GM23338 (cell line): ENCODE data around the gene FARS2. TPM values are rescaled to one million over a fixed set of nuclear protein-coding genes. Genes with fewer than 3 reads are reported as not detected.

Experiments
- ATAC-seq: fragments of 200-7000 bp; cut with Tn5 transposase; 3 replicates; pipeline ENCODE4 v1.9.1; 2020
- DNase-seq: peaks from one replicate; pipeline ENCODE4 v3.0.0-alpha.2; 2015; ENCODE audit warnings: low spot score
- H2AFZ ChIP-seq: fragments of 200-600 bp; sonication (generic); 2 replicates; pipeline ENCODE4 v1.8.0; 2016; ENCODE audit warnings: antibody characterized with exemption, mild to moderate bottlenecking, moderate library complexity
- H3F3A ChIP-seq: fragments of 200-600 bp; sonication (generic); replicated peaks from 2 replicates; pipeline ENCODE4 v1.8.0; 2017; ENCODE audit warnings: antibody characterized with exemption, mixed run types, low read depth
- H3K27ac ChIP-seq: fragments of 200-600 bp; sonication (generic); 2 replicates; pipeline ENCODE4 v1.6.1; 2016; ENCODE audit warnings: low read depth
- H3K27me3 ChIP-seq: fragments of 200-600 bp; sonication (generic); 2 replicates; pipeline ENCODE4 v1.8.0; 2016; ENCODE audit warnings: mild to moderate bottlenecking, mixed run types, moderate library complexity; ENCODE audit not compliant: insufficient read depth
- H3K36me3 ChIP-seq: fragments of 200-600 bp; sonication (generic); 2 replicates; pipeline ENCODE4 v1.8.0; 2016; ENCODE audit warnings: mild to moderate bottlenecking; ENCODE audit not compliant: insufficient read depth
- H3K4me1 ChIP-seq: fragments of 200-600 bp; sonication (generic); 2 replicates; pipeline ENCODE4 v1.8.0; 2016; ENCODE audit warnings: mild to moderate bottlenecking, moderate library complexity; ENCODE audit not compliant: insufficient read depth
- H3K4me2 ChIP-seq: fragments of 200-600 bp; sonication (generic); 2 replicates; pipeline ENCODE4 v1.7.1; 2017; ENCODE audit warnings: mixed run types
- H3K4me3 ChIP-seq: fragments of 200-600 bp; sonication (generic); 2 replicates; pipeline ENCODE4 v1.6.1; 2016; ENCODE audit warnings: mixed run types
- H3K79me2 ChIP-seq: fragments of 200-600 bp; sonication (generic); replicated peaks from 2 replicates; pipeline ENCODE4 v1.8.0; 2017; ENCODE audit warnings: mild to moderate bottlenecking; ENCODE audit not compliant: insufficient read depth
- H3K9me2 ChIP-seq: fragments of 200-600 bp; sonication (generic); 2 replicates; pipeline ENCODE4 v1.8.0; 2017; ENCODE audit not compliant: insufficient read depth
- H4K20me1 ChIP-seq: fragments of 200-600 bp; sonication (generic); replicated peaks from 2 replicates; pipeline ENCODE4 v1.8.0; 2017; ENCODE audit warnings: mild to moderate bottlenecking; ENCODE audit not compliant: insufficient read depth
- H3K27ac Mint-ChIP-seq: 2 replicates; pipeline ENCODE4 v1.8.0; 2020; ENCODE audit warnings: inconsistent platforms, mild to moderate bottlenecking, moderate library complexity, mixed read lengths
- H3K27me3 Mint-ChIP-seq: 3 replicates; pipeline ENCODE4 v1.8.0; 2022; ENCODE audit warnings: low read depth, mild to moderate bottlenecking, moderate library complexity, mixed read lengths, inconsistent platforms; ENCODE audit not compliant: insufficient read depth, poor library complexity
- H3K36me3 Mint-ChIP-seq: 3 replicates; pipeline ENCODE4 v1.8.0; 2021; ENCODE audit warnings: low read depth, mild to moderate bottlenecking, inconsistent platforms, moderate library complexity, mixed read lengths
- H3K4me1 Mint-ChIP-seq: 3 replicates; pipeline ENCODE4 v1.8.0; 2020; ENCODE audit warnings: mild to moderate bottlenecking, inconsistent platforms, mixed read lengths
- H3K4me3 Mint-ChIP-seq: 3 replicates; pipeline ENCODE4 v1.8.0; 2021; ENCODE audit warnings: moderate library complexity, mild to moderate bottlenecking, inconsistent platforms, mixed read lengths
- H3K9me3 Mint-ChIP-seq: 3 replicates; pipeline ENCODE4 v1.8.0; 2020; ENCODE audit warnings: moderate library complexity, mild to moderate bottlenecking, inconsistent platforms, mixed read lengths
- CREB1 ChIP-seq: fragments of 250-450 bp; sonication (Bioruptor Pico); IDR thresholded peaks from 2 replicates; pipeline ENCODE4 v1.5.0; 2020; ENCODE audit warnings: low read depth, mild to moderate bottlenecking, moderate library complexity
- EZH2 ChIP-seq: fragments of 200-600 bp; sonication (generic); IDR thresholded peaks from one replicate; pipeline ENCODE4 v1.8.0; 2017; ENCODE audit warnings: antibody characterized with exemption, mild to moderate bottlenecking, low read depth; ENCODE audit not compliant: unreplicated experiment
- EZH2phosphoT487 ChIP-seq: fragments of 200-600 bp; sonication (generic); IDR thresholded peaks from one replicate; pipeline ENCODE4 v1.8.1; 2018; ENCODE audit warnings: antibody characterized with exemption; ENCODE audit not compliant: unreplicated experiment
- JUNB ChIP-seq: IDR thresholded peaks from one replicate; pipeline ENCODE4 v1.6.1; 2016; ENCODE audit warnings: antibody characterized with exemption; ENCODE audit not compliant: unreplicated experiment
- NANOG ChIP-seq: IDR thresholded peaks from 2 replicates; pipeline ENCODE4 v1.6.1; 2016; ENCODE audit warnings: antibody characterized with exemption, borderline replicate concordance
- POLR2AphosphoS5 ChIP-seq: IDR thresholded peaks from 2 replicates; pipeline ENCODE4 v1.6.1; 2016; ENCODE audit warnings: antibody characterized with exemption, low read depth
- STAT1 ChIP-seq: IDR thresholded peaks from one replicate; pipeline ENCODE4 v1.6.1; 2016; ENCODE audit warnings: antibody characterized with exemption; ENCODE audit not compliant: unreplicated experiment
- ZNF114 ChIP-seq: fragments of 250-450 bp; sonication (Bioruptor Pico); IDR thresholded peaks from 2 replicates; pipeline ENCODE4 v1.5.0; 2020; ENCODE audit warnings: mild to moderate bottlenecking, moderate library complexity
- ZNF331 ChIP-seq: fragments of 250-450 bp; sonication (Bioruptor Pico); IDR thresholded peaks from 2 replicates; pipeline ENCODE4 v1.5.0; 2020; ENCODE audit warnings: low read depth, mild to moderate bottlenecking, moderate library complexity
- polyA plus RNA-seq: library from polyadenylated mRNA; unstranded; fragments of >200 nt; fragmentation: Nextera tagmentation; extraction: Ambion mirVana; gene quantifications from 2 replicates; pipeline ENCODE4 v1.2.1, GENCODE V29; 2016
- total RNA-seq: library from RNA; depleted of rRNA; stranded (reverse); fragments of >200 nt; shearing (Covaris generic); gene quantifications from 2 replicates; pipeline ENCODE4 v1.2.3, GENCODE V29; 2014
- TF ChIP-seq, protein P1 (sequence below): IDR thresholded peaks from one replicate; pipeline ENCODE4 v1.6.1; 2018; ENCODE audit warnings: antibody characterized with exemption; ENCODE audit not compliant: unreplicated experiment
- TF ChIP-seq, protein P2 (sequence below), 2 experiments: fragments of 200-600 bp in 1 of 2; sonication (generic) in 1 of 2; conservative IDR thresholded peaks; 2 replicates each; pipeline versions ENCODE4 v1.5.1 to v1.6.1; 2016 to 2017; ENCODE audit warnings: antibody characterized with exemption in 2 of 2, low read depth in 2 of 2, mild to moderate bottlenecking in 2 of 2, moderate library complexity in 1 of 2

The FARS2 gene
- total and polyA plus RNA-seq, 2 experiments from 2014 or later = 7.6 to 19.0 TPM

DNA sequence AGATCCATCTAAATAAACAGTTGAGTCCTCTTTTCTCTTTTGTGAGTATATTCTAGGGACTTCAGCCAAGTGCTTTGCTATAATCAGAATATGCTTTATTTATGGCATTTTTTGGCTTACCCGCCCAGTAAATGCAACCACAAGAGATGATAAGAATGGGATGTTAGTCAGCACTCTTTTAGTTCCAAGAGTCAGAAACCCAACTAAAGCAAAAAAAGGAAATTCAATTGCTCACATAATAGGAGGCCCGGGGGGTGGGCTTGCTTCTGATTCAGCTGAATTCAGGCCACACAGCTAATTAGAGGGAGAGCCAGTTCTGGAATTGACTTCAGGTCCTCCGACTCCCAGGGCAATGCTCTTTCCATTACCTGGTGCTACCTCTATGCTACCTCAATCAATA lies 250.6 kb downstream of the FARS2 start:
- H3K9me2 ChIP-seq = no peaks in the 10 kb centered on the region
- no peak for ATAC-seq
- DNase-seq = no peak
- Mint-ChIP-seq H3K27me3 (peaks cover 2% of the 10 kb centered on the region), H3K9me3 (no peaks in the 10 kb centered on the region), H3K36me3 (no peaks in the 10 kb centered on the region), H3K4me1 (peaks cover 39% of the 10 kb centered on the region), H3K27ac (no peak overlapping the region), H3K4me3 (no peak overlapping the region)
- no peaks in the 10 kb centered on the region for H3F3A ChIP-seq
- no peak overlapping the region for H2AFZ ChIP-seq
- TF ChIP-seq EZH2phosphoT487 = no peak
- TF ChIP-seq POLR2AphosphoS5 = no peak
- TF ChIP-seq, protein P1, sequence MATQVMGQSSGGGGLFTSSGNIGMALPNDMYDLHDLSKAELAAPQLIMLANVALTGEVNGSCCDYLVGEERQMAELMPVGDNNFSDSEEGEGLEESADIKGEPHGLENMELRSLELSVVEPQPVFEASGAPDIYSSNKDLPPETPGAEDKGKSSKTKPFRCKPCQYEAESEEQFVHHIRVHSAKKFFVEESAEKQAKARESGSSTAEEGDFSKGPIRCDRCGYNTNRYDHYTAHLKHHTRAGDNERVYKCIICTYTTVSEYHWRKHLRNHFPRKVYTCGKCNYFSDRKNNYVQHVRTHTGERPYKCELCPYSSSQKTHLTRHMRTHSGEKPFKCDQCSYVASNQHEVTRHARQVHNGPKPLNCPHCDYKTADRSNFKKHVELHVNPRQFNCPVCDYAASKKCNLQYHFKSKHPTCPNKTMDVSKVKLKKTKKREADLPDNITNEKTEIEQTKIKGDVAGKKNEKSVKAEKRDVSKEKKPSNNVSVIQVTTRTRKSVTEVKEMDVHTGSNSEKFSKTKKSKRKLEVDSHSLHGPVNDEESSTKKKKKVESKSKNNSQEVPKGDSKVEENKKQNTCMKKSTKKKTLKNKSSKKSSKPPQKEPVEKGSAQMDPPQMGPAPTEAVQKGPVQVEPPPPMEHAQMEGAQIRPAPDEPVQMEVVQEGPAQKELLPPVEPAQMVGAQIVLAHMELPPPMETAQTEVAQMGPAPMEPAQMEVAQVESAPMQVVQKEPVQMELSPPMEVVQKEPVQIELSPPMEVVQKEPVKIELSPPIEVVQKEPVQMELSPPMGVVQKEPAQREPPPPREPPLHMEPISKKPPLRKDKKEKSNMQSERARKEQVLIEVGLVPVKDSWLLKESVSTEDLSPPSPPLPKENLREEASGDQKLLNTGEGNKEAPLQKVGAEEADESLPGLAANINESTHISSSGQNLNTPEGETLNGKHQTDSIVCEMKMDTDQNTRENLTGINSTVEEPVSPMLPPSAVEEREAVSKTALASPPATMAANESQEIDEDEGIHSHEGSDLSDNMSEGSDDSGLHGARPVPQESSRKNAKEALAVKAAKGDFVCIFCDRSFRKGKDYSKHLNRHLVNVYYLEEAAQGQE = no peak
- no peak for TF ChIP-seq CREB1
- H3K27me3 ChIP-seq = no peaks in the 10 kb centered on the region
- H3K27ac ChIP-seq = no peak overlapping the region
- no peaks in the 10 kb centered on the region for H4K20me1 ChIP-seq
- H3K79me2 ChIP-seq = no peaks in the 10 kb centered on the region
- H3K4me2 ChIP-seq = no peak overlapping the region
- no peaks in the 10 kb centered on the region for H3K4me1 ChIP-seq
- H3K4me3 ChIP-seq = no peak overlapping the region
- H3K36me3 ChIP-seq = no peaks in the 10 kb centered on the region

DNA sequence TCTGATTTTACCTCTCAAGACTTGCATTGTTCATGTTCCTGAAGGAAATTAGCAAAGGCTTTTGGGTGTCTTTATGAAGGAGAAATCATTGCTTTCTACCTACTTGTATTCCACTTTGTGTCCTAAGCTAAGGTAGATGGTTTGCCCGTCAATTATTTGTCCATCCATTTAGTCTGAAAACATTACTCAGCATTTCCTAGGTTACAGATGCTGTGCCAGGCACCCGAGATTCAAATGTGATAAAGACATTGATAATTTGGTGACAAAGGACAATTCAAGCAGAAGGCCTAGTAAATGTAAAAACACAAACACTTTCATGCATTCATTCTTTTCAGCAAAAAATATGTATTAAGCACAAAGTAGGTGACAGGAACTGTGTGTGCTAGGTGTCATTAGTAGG lies 251.1 kb downstream of the FARS2 start:
- Histone ChIP-seq H3K79me2 (no peaks in the 10 kb centered on the region), H3K27me3 (no peaks in the 10 kb centered on the region), H3F3A (no peaks in the 10 kb centered on the region), H3K4me3 (no peak overlapping the region), H3K36me3 (no peaks in the 10 kb centered on the region), H2AFZ (no peak overlapping the region), H3K4me2 (no peak overlapping the region), H3K9me2 (no peaks in the 10 kb centered on the region), H3K4me1 (no peaks in the 10 kb centered on the region), H3K27ac (no peak overlapping the region), H4K20me1 (no peaks in the 10 kb centered on the region)
- no peak overlapping the region for H3K4me3 Mint-ChIP-seq
- H3K36me3 Mint-ChIP-seq = no peaks in the 10 kb centered on the region
- H3K27ac Mint-ChIP-seq = peak overlapping the region; percentile 6; the same call in 1 of the 2 replicates
- peaks cover 37% of the 10 kb centered on the region for H3K4me1 Mint-ChIP-seq
- no peak for ATAC-seq
- peaks cover 2% of the 10 kb centered on the region for H3K27me3 Mint-ChIP-seq
- DNase-seq = no peak
- no peaks in the 10 kb centered on the region for H3K9me3 Mint-ChIP-seq
- TF ChIP-seq ZNF114 (CRISPR knock-in tag) = no peak
- no peak for TF ChIP-seq POLR2AphosphoS5
- no peak for TF ChIP-seq CREB1
- no peak for TF ChIP-seq EZH2phosphoT487
- no peak for TF ChIP-seq NANOG
- TF ChIP-seq, protein P1 = no peak
- no peak for TF ChIP-seq JUNB
- TF ChIP-seq EZH2 = no peak
- TF ChIP-seq STAT1 = no peak
- no peak for TF ChIP-seq ZNF331 (CRISPR knock-in tag)
- TF ChIP-seq, protein P2, sequence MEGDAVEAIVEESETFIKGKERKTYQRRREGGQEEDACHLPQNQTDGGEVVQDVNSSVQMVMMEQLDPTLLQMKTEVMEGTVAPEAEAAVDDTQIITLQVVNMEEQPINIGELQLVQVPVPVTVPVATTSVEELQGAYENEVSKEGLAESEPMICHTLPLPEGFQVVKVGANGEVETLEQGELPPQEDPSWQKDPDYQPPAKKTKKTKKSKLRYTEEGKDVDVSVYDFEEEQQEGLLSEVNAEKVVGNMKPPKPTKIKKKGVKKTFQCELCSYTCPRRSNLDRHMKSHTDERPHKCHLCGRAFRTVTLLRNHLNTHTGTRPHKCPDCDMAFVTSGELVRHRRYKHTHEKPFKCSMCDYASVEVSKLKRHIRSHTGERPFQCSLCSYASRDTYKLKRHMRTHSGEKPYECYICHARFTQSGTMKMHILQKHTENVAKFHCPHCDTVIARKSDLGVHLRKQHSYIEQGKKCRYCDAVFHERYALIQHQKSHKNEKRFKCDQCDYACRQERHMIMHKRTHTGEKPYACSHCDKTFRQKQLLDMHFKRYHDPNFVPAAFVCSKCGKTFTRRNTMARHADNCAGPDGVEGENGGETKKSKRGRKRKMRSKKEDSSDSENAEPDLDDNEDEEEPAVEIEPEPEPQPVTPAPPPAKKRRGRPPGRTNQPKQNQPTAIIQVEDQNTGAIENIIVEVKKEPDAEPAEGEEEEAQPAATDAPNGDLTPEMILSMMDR (conservative IDR thresholded peaks at IDR 0.05; ENCODE audit: low read depth in 2 of 2) = no peak
